Left ventricle myocardium superior (tissue), 1 donor: ENCODE data around the gene ATF7. TPM values are rescaled to one million over a fixed set of nuclear protein-coding genes. Genes with fewer than 3 reads are reported as not detected.
"Not testable (repeated sequence)": the region's sequence is repeated elsewhere in the genome, so short reads cannot be mapped to it uniquely, and the experiment has no call there.

Source experiments
- ATAC-seq: fragments of 200-7000 bp; cut with Tn5 transposase; one replicate; pipeline ENCODE4 v1.9.1; 2020; ENCODE audit warnings: mild to moderate bottlenecking, moderate library complexity
- DNase-seq: peaks from one replicate; pipeline ENCODE4 v3.0.0-alpha.2; 2020
- intact Hi-C: fragments of 100-400 bp; cut with micrococcal nuclease; formaldehyde crosslinking; loops from one replicate; pipeline ENCODE4 v1.11.0; 2022
- total RNA-seq: library from RNA; stranded (reverse); fragmentation: NEBNext Ultra II Directional; extraction: Animal tissue kit (Norgen Biotek cat#: 25700); gene quantifications from one replicate; pipeline ENCODE4 v1.2.1, GENCODE V29; 2021
- donor health status: DM: no; HTN: yes; CAD: no; lungs with severe emphysema.

The ATF7 gene
- total RNA-seq, 1 donor from 2014 or later, result 37.7 TPM

- ATAC-seq (no peak), DNase-seq (no peak)
- intact Hi-C loops, result no loop called here
These were observed 10.5 kb upstream of the ATF7 start for GRCh38 chr12:53636641-53637040.

GRCh38 chr12:53635708-53636107 lies 9.5 kb upstream of the ATF7 start:
- ATAC-seq, intact Hi-C loops, DNase-seq: not testable (repeated sequence)

- intact Hi-C loops, result no loop called here
- DNase-seq, result no peak
- ATAC-seq, result no peak
These were observed 5.5 kb upstream of the ATF7 start for GRCh38 chr12:53631721-53632120.

GRCh38 chr12:53627919-53628318 lies 1.7 kb upstream of the ATF7 start:
- intact Hi-C loops, result no loop called here
- no peak for ATAC-seq
- DNase-seq, result no peak

GRCh38 chr12:53626702-53627169 lies 554 bp upstream of the ATF7 start:
- intact Hi-C loops, result no loop called here
- DNase-seq (no peak), ATAC-seq (no peak)

GRCh38 chr12:53625373-53625945 lies 723 bp downstream of the ATF7 start:
- no peak for DNase-seq
- intact Hi-C loops, result no loop called here
- ATAC-seq, result no peak

GRCh38 chr12:53624956-53625355 lies 1.2 kb downstream of the ATF7 start:
- DNase-seq, result no peak
- intact Hi-C loops, result no loop called here
- no peak for ATAC-seq

- intact Hi-C loops, result no loop called here
- DNase-seq, result no peak
- ATAC-seq, result no peak
These were observed 1.7 kb downstream of the ATF7 start for GRCh38 chr12:53624458-53624857.

GRCh38 chr12:53623548-53624385 lies 2.4 kb downstream of the ATF7 start:
- DNase-seq (no peak), ATAC-seq (peak; percentile 8)
- intact Hi-C loops, result no loop called here

GRCh38 chr12:53622724-53623123 lies 3.5 kb downstream of the ATF7 start:
- no peak for DNase-seq
- ATAC-seq, result no peak
- intact Hi-C loops, result no loop called here

- intact Hi-C loops, result no loop called here
- no peak for DNase-seq
- ATAC-seq, result no peak
These were observed 7.9 kb downstream of the ATF7 start for GRCh38 chr12:53618275-53618674.

GRCh38 chr12:53617700-53618099 lies 8.5 kb downstream of the ATF7 start:
- no peak for DNase-seq
- ATAC-seq, result no peak
- intact Hi-C loops, result no loop called here

GRCh38 chr12:53616950-53617349 lies 9.2 kb downstream of the ATF7 start:
- DNase-seq, result no peak
- intact Hi-C loops, result no loop called here
- ATAC-seq, result no peak

GRCh38 chr12:53613821-53614220 lies 12.4 kb downstream of the ATF7 start:
- ATAC-seq, result no peak
- DNase-seq, result no peak
- intact Hi-C loops, result no loop called here

- ATAC-seq (no peak), DNase-seq (no peak)
- intact Hi-C loops, result no loop called here
These were observed 13.2 kb downstream of the ATF7 start for GRCh38 chr12:53612978-53613377.

- DNase-seq (no peak), ATAC-seq (no peak)
- intact Hi-C loops, result no loop called here
These were observed 14.9 kb downstream of the ATF7 start for GRCh38 chr12:53611304-53611703.

GRCh38 chr12:53606688-53607087 lies 19.5 kb downstream of the ATF7 start:
- intact Hi-C loops, DNase-seq, ATAC-seq: not testable (repeated sequence)

- intact Hi-C loops, result no loop called here
- ATAC-seq (no peak), DNase-seq (no peak)
These were observed 21.6 kb downstream of the ATF7 start for GRCh38 chr12:53604581-53604980.

GRCh38 chr12:53603804-53604203 lies 22.4 kb downstream of the ATF7 start:
- intact Hi-C loops, result no loop called here
- no peak for ATAC-seq
- DNase-seq, result no peak

GRCh38 chr12:53603196-53603595 lies 23.0 kb downstream of the ATF7 start:
- intact Hi-C loops, result no loop called here
- no peak for DNase-seq
- no peak for ATAC-seq
